Measurements from ENCODE around the gene RNF157.

The RNF157 gene

GRCh38 chr17:76148015-76148326 is 92.3 kb downstream of the RNF157 start:
- H3K9me3 ChIP-seq (ENCODE audit: control insufficient read depth, insufficient read depth, low read depth, low read length): no peaks in the 10 kb centered on the region
- no peaks in the 10 kb centered on the region for H3K4me1 ChIP-seq (ENCODE audit: control insufficient read depth, insufficient read depth, low read length)
- H3K4me3 ChIP-seq (ENCODE audit: low read depth, low read length): no peak overlapping the region
- no peak overlapping the region for H3K27ac ChIP-seq (ENCODE audit: extremely low read depth, low read depth, low read length)
- CTCF ChIA-PET: interaction anchor here (0.6 to 2.2 kb wide), 2 partner anchors 22 to 89 kb away, joined by 3 to 9 read pairs; no protein-coding TSS in a partner anchor
- no peak for TF ChIP-seq GLI2 (tag by site-specific recombination; IDR thresholded peaks at IDR 0.05; ENCODE audit: borderline replicate concordance, low read depth)
- TF ChIP-seq ZNF274 (IDR thresholded peaks at IDR 0.05; ENCODE audit: low read length): no peak
- no peak for TF ChIP-seq ZNF274 (tag by site-specific recombination; IDR thresholded peaks at IDR 0.05; ENCODE audit: borderline replicate concordance)
- no peak for TF ChIP-seq GLI4 (tag by site-specific recombination; IDR thresholded peaks at IDR 0.05)
- no peak for TF ChIP-seq ZNF146 (tag by site-specific recombination; IDR thresholded peaks at IDR 0.05)
- TF ChIP-seq ZNF555 (tag by site-specific recombination; conservative IDR thresholded peaks at IDR 0.05): no peak
- POLR2A ChIA-PET: no interaction called here
- H3K36me3 ChIP-seq (ENCODE audit: control insufficient read depth in 2 of 2, insufficient read depth in 1 of 2, low read length in 2 of 2): peaks cover 0 to 38% of the 10 kb centered on the region in 2 experiments; a peak in 1 of 3 replicates

- Histone ChIP-seq H3K9me3 (ENCODE audit: control insufficient read depth, insufficient read depth, low read depth, low read length) (no peaks in the 10 kb centered on the region), H3K4me3 (ENCODE audit: low read depth, low read length) (no peak overlapping the region), H3K27ac (ENCODE audit: extremely low read depth, low read depth, low read length) (no peak overlapping the region), H3K4me1 (ENCODE audit: control insufficient read depth, insufficient read depth, low read length) (no peaks in the 10 kb centered on the region), H3K36me3 (ENCODE audit: control insufficient read depth in 2 of 2, insufficient read depth in 1 of 2, low read length in 2 of 2) (peaks cover 0 to 35% of the 10 kb centered on the region in 2 experiments; a peak in 1 of 3 replicates)
- ChIA-PET POLR2A (interaction anchor here (0.5 kb wide), 1 partner anchor 126 kb away, joined by 3 read pairs; no protein-coding TSS in a partner anchor), CTCF (interaction anchor here (0.6 to 2.5 kb wide), 11 partner anchors 11 to 132 kb away, joined by 3 to 13 read pairs (median 4); no protein-coding TSS in a partner anchor)
- peak; percentile 29 for TF ChIP-seq ZNF654 (tag by site-specific recombination; IDR thresholded peaks at IDR 0.05; ENCODE audit: low read depth)
- no peak for TF ChIP-seq ZNF777 (tag by site-specific recombination; IDR thresholded peaks at IDR 0.05; ENCODE audit: borderline replicate concordance)
- peak; percentile 74; the same call in 1 of the 2 replicates for TF ChIP-seq ZNF2 (tag by site-specific recombination; IDR thresholded peaks at IDR 0.05)
- peak; percentile 70 for TF ChIP-seq ZNF335 (tag by site-specific recombination; conservative IDR thresholded peaks at IDR 0.05)
Observed at GRCh38 chr17:76147211-76148014, 92.9 kb downstream of the RNF157 start.

- Histone ChIP-seq H3K27ac (ENCODE audit: extremely low read depth, low read depth, low read length) (no peak overlapping the region), H3K4me1 (ENCODE audit: control insufficient read depth, insufficient read depth, low read length) (peaks cover 6% of the 10 kb centered on the region), H3K4me3 (ENCODE audit: low read depth, low read length) (no peak overlapping the region), H3K36me3 (ENCODE audit: control insufficient read depth in 2 of 2, insufficient read depth in 1 of 2, low read length in 2 of 2) (peaks cover 0 to 24% of the 10 kb centered on the region in 2 experiments; a peak in 1 of 3 replicates), H3K9me3 (ENCODE audit: control insufficient read depth, insufficient read depth, low read depth, low read length) (no peaks in the 10 kb centered on the region)
- 0 out of 2 replicates have a peak, but pooled peaks have one; percentile 36 for TF ChIP-seq SCRT1 (tag by site-specific recombination; IDR thresholded peaks at IDR 0.05; ENCODE audit: borderline replicate concordance)
- peak; percentile 46 for TF ChIP-seq ZIC2 (tag by site-specific recombination; IDR thresholded peaks at IDR 0.05)
- TF ChIP-seq GFI1B (tag by site-specific recombination; IDR thresholded peaks at IDR 0.05): no peak
- ChIA-PET POLR2A (interaction anchor here (0.5 kb wide), 1 partner anchor 125 kb away, joined by 3 read pairs; no protein-coding TSS in a partner anchor), CTCF (interaction anchor here (0.6 to 2.5 kb wide), 14 partner anchors 12 to 294 kb away, joined by 3 to 13 read pairs (median 4); no protein-coding TSS in a partner anchor)
Observed at GRCh38 chr17:76146053-76146851, 94.0 kb downstream of the RNF157 start.

GRCh38 chr17:76145231-76146052 is 94.9 kb downstream of the RNF157 start:
- no peak for TF ChIP-seq ZFP69B (tag by site-specific recombination; IDR thresholded peaks at IDR 0.05)
- no peak for TF ChIP-seq ZNF416 (tag by site-specific recombination; IDR thresholded peaks at IDR 0.05)
- no peak for TF ChIP-seq ZSCAN4 (tag by site-specific recombination; IDR thresholded peaks at IDR 0.05)
- TF ChIP-seq KLF9 (tag by site-specific recombination; IDR thresholded peaks at IDR 0.05; ENCODE audit: low read depth): no peak
- 0 out of 2 replicates have a peak, but pooled peaks have one; percentile 12 for TF ChIP-seq ZNF600 (tag by site-specific recombination; IDR thresholded peaks at IDR 0.05)
- ChIA-PET CTCF (interaction anchor here (0.6 to 2.5 kb wide), 7 partner anchors 24 to 410 kb away, joined by 3 to 13 read pairs (median 4); no protein-coding TSS in a partner anchor), POLR2A (no interaction called here)
- H3K4me3 ChIP-seq (ENCODE audit: low read depth, low read length): no peak overlapping the region
- no peak overlapping the region for H3K27ac ChIP-seq (ENCODE audit: extremely low read depth, low read depth, low read length)
- H3K36me3 ChIP-seq (ENCODE audit: control insufficient read depth in 2 of 2, insufficient read depth in 1 of 2, low read length in 2 of 2): peaks cover 0 to 17% of the 10 kb centered on the region in 2 experiments; a peak in 1 of 3 replicates
- no peaks in the 10 kb centered on the region for H3K9me3 ChIP-seq (ENCODE audit: control insufficient read depth, insufficient read depth, low read depth, low read length)
- H3K4me1 ChIP-seq (ENCODE audit: control insufficient read depth, insufficient read depth, low read length): peaks cover 9% of the 10 kb centered on the region

Data from HEK293 (cell line).